Measurements from ENCODE around the gene CSMD2.

- TF ChIP-seq CTCF (IDR thresholded peaks at IDR 0.05) (no peak), POLR2A (IDR thresholded peaks at IDR 0.05) (no peak)
Observed at GRCh38 chr1:33918368-33918767, 246.7 kb downstream of the CSMD2 start.
